ENCODE results near the gene MTHFD1L. TPM values are rescaled to one million over a fixed set of nuclear protein-coding genes. Genes with fewer than 3 reads are reported as not detected.

Gene MTHFD1L
- total and polyA plus RNA-seq, 2 of the 4 experiments (the other 2 are of a cell fraction), result 43.5 to 53.2 TPM

DNA sequence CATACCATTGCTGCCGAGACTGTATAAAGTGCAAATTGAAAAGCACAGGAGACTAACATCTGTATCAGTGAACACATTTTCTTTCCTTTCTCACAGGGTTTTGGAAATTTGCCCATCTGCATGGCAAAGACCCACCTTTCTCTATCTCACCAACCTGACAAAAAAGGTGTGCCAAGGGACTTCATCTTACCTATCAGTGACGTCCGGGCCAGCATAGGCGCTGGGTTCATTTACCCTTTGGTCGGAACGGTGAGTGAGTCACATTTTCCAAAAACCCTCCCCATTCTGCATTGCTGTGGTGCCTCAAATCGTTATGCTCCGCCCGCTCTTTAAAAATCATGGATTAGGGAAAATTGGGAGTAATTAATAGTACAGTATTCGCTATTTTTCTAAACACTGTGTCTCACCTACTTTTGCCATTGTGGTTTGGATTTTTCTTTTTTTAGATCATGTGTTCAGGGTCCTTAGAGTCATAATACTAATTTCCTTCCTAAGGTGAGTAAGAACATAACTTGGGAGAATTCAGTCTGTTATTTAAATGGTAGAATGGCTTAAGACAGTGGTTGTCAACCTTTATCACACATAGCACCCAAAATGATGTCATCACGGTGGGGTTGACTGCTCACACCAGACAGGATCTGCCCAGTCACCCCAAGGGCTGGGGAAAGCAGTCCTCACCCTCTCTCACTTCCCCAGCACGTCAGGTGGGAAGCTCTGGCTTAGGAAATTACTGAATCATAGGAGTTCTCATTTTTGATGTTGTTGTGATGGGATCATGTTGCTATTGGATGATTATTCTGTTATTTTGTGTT, 171.6 kb downstream of the MTHFD1L start:
- Histone ChIP-seq H3K4me1 (ENCODE audit: control insufficient read depth, insufficient read depth, low read length) (peaks cover 19% of the 10 kb centered on the region), H4K5ac (ENCODE audit: low read depth, low read length) (peak overlapping the region; percentile 39; the same call in 1 of the 2 replicates), H2BK120ac (ENCODE audit: low read depth, low read length) (peak overlapping the region; percentile 55; the same call in 1 of the 2 replicates), H3K18ac (ENCODE audit: low read depth, low read length) (peak overlapping the region; percentile 60; the same call in 1 of the 2 replicates), H4K91ac (ENCODE audit: insufficient read depth, low read depth, low read length) (peak overlapping the region; percentile 25), H2BK5ac (ENCODE audit: low read depth, low read length, poor library complexity, severe bottlenecking) (peak overlapping the region; percentile 79), H3K27me3 (ENCODE audit: control insufficient read depth, insufficient read depth, low read length) (no peaks in the 10 kb centered on the region), H2AK9ac (replicated peaks; ENCODE audit: low read depth, low read length, poor library complexity) (no peak overlapping the region), H3K9me1 (ENCODE audit: insufficient read depth, low read length) (peaks cover 18% of the 10 kb centered on the region), H3K79me1 (ENCODE audit: low read depth in 1 of 2, low read length in 2 of 2) (peaks cover 13 to 38% of the 10 kb centered on the region in 2 experiments), H2BK15ac (ENCODE audit: low read depth, low read length) (peak overlapping the region; percentile 56; the same call in 1 of the 3 replicates), H3K4me2 (ENCODE audit: low read depth, low read length) (no peak overlapping the region; the same call in 1 of the 2 replicates), H3K4me3 (ENCODE audit: insufficient read depth, low read depth, low read length) (no peak overlapping the region), H3K14ac (replicated peaks; ENCODE audit: low read depth, low read length) (peak overlapping the region; percentile 61; the same call in 1 of the 2 replicates), H3K9me3 (ENCODE audit: control insufficient read depth, insufficient read depth, low read length) (no peaks in the 10 kb centered on the region), H3K36me3 (ENCODE audit: control insufficient read depth, insufficient read depth, low read length) (peaks cover 30% of the 10 kb centered on the region), H2AFZ (replicated peaks; ENCODE audit: low read length, poor library complexity) (no peak overlapping the region), H2BK20ac (ENCODE audit: low read depth, low read length) (peak overlapping the region; percentile 62; the same call in 1 of the 2 replicates), H2AK5ac (ENCODE audit: low read depth, low read length) (peak overlapping the region; percentile 68), H3K23ac (ENCODE audit: low read depth, low read length) (peak overlapping the region; percentile 42), H4K8ac (ENCODE audit: low read depth in 2 of 2, low read length in 2 of 2) (peak overlapping the region; percentile 36 to 42; a peak in 1 of 4 replicates), H3K56ac (ENCODE audit: extremely low read depth, insufficient read depth, low read length) (no peak overlapping the region), H3K27ac (ENCODE audit: insufficient read depth, low read length) (peak overlapping the region; percentile 60), H3K9ac (ENCODE audit: low read depth, low read length) (no peak overlapping the region), H4K20me1 (ENCODE audit: insufficient read depth, low read length) (no peaks in the 10 kb centered on the region; the same call in none of the 2 replicates), H3K4ac (ENCODE audit: low read depth, low read length) (peak overlapping the region; percentile 60)
- no TSS peak for BruUV-seq (replicated peaks)
- no peak for TF ChIP-seq MXI1 (IDR thresholded peaks at IDR 0.05; ENCODE audit: borderline replicate concordance, low read depth, low read length)
- TF ChIP-seq POLR2A (IDR thresholded peaks at IDR 0.05; ENCODE audit: low read depth, low read length), result no peak
- TF ChIP-seq RFX5 (IDR thresholded peaks at IDR 0.05; ENCODE audit: low read depth, low read length), result peak; percentile 36; the same call in 1 of the 2 replicates
- no peak for TF ChIP-seq SMC3 (IDR thresholded peaks at IDR 0.05; ENCODE audit: low read depth, low read length)
- no peak for TF ChIP-seq FOS (IDR thresholded peaks at IDR 0.05; ENCODE audit: low read depth, low read length)
- TF ChIP-seq, protein P1, sequence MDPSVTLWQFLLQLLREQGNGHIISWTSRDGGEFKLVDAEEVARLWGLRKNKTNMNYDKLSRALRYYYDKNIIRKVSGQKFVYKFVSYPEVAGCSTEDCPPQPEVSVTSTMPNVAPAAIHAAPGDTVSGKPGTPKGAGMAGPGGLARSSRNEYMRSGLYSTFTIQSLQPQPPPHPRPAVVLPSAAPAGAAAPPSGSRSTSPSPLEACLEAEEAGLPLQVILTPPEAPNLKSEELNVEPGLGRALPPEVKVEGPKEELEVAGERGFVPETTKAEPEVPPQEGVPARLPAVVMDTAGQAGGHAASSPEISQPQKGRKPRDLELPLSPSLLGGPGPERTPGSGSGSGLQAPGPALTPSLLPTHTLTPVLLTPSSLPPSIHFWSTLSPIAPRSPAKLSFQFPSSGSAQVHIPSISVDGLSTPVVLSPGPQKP (IDR thresholded peaks at IDR 0.05; ENCODE audit: borderline replicate concordance, low read depth, low read length), result no peak
- peak; percentile 51; the same call in 1 of the 2 replicates for TF ChIP-seq NFE2L2 (IDR thresholded peaks at IDR 0.05; ENCODE audit: low read depth, low read length)
- dilution Hi-C loops (cut with HindIII; ENCODE audit: low sequenced_read_pairs, unreplicated experiment) (no loop called here), in situ Hi-C loops (cut with MboI; ENCODE audit: low sequenced_read_pairs) (no loop called here), intact Hi-C loops (cut with micrococcal nuclease) (no loop called here)
- ChIA-PET CTCF (no interaction called here), POLR2A (ENCODE audit: unreplicated experiment) (no interaction called here)
- ATAC-seq (ENCODE audit: low read depth) (no peak), DNase-seq (peak; percentile 38)
- WGBS, 2 experiments (ENCODE audit: extremely low coverage in 2 of 2, insufficient read length in 1 of 2), result no CpG with 5 or more reads among the region's 12 CpGs
